DND-41 (cell line): ENCODE results near the gene NAA16.

Experiments used
- ATAC-seq: fragments of 200-7000 bp; cut with Tn5 transposase; 3 replicates; pipeline ENCODE4 v1.9.1; 2021; ENCODE audit warnings: low read depth; ENCODE audit not compliant: insufficient read depth
- DNase-seq: peaks from one replicate; pipeline ENCODE4 v3.0.0-alpha.2; 2020
- H2AFZ ChIP-seq: 2 replicates; pipeline ENCODE4 v1.6.0; 2012; ENCODE audit warnings: low read depth, low read length
- H3K27ac ChIP-seq: 2 replicates; pipeline ENCODE4 v1.5.1; 2012; ENCODE audit warnings: low read length, inconsistent platforms
- H3K27me3 ChIP-seq: fragments of 200-600 bp; sonication (generic); 2 replicates; pipeline ENCODE4 v1.6.0; 2012; ENCODE audit warnings: low read length, mild to moderate bottlenecking, inconsistent platforms; ENCODE audit not compliant: insufficient read depth, poor library complexity
- H3K36me3 ChIP-seq: 2 replicates; pipeline ENCODE4 v1.5.1; 2012; ENCODE audit warnings: low read length, inconsistent platforms; ENCODE audit not compliant: insufficient read depth
- H3K4me1 ChIP-seq: 2 replicates; pipeline ENCODE4 v1.5.1; 2012; ENCODE audit warnings: mild to moderate bottlenecking, low read length; ENCODE audit not compliant: insufficient read depth
- H3K4me2 ChIP-seq: 2 replicates; pipeline ENCODE4 v1.6.0; 2012; ENCODE audit warnings: mild to moderate bottlenecking, moderate library complexity, low read length, inconsistent platforms; ENCODE audit not compliant: insufficient read depth
- H3K4me3 ChIP-seq, 2 experiments: fragments of 200-600 bp in 1 of 2; shearing (Covaris generic) in 1 of 2; 2 replicates each; pipeline ENCODE4 v1.5.1; 2012 to 2016; ENCODE audit warnings: inconsistent platforms in 2 of 2, low read length in 2 of 2, mild to moderate bottlenecking in 2 of 2, low read depth in 1 of 2, moderate library complexity in 1 of 2
- H3K79me2 ChIP-seq: 2 replicates; pipeline ENCODE4 v1.6.0; 2012; ENCODE audit warnings: low read length, inconsistent platforms; ENCODE audit not compliant: insufficient read depth
- H3K9ac ChIP-seq: 2 replicates; pipeline ENCODE4 v1.6.0; 2012; ENCODE audit warnings: low read depth, mild to moderate bottlenecking, inconsistent platforms, low read length, moderate library complexity
- H3K9me3 ChIP-seq: 2 replicates; pipeline ENCODE4 v1.5.1; 2012; ENCODE audit warnings: low read length, moderate library complexity, mild to moderate bottlenecking, inconsistent platforms; ENCODE audit not compliant: insufficient read depth, severe bottlenecking
- H4K20me1 ChIP-seq: 2 replicates; pipeline ENCODE4 v1.6.0; 2012; ENCODE audit warnings: low read length; ENCODE audit not compliant: insufficient read depth
- CTCF ChIP-seq: IDR thresholded peaks from 2 replicates; pipeline ENCODE4 v1.5.1; 2012; ENCODE audit warnings: borderline replicate concordance, low read length, moderate library complexity, mild to moderate bottlenecking; ENCODE audit not compliant: poor library complexity, severe bottlenecking; ENCODE audit errors: extremely low read depth
- EZH2 ChIP-seq: IDR thresholded peaks from 3 replicates; pipeline ENCODE4 v1.6.1; 2012; ENCODE audit warnings: borderline replicate concordance, low read depth, mild to moderate bottlenecking, moderate library complexity, low read length, inconsistent platforms; ENCODE audit not compliant: severe bottlenecking

Gene NAA16

GRCh38 chr13:41293272-41293671 lies 17.8 kb upstream of the NAA16 start:
- no peaks in the 10 kb centered on the region for H3K27me3 ChIP-seq
- no peaks in the 10 kb centered on the region for H3K4me1 ChIP-seq
- no peak for ATAC-seq
- H4K20me1 ChIP-seq, result no peaks in the 10 kb centered on the region
- H3K4me3 ChIP-seq, result no peak overlapping the region
- H3K9ac ChIP-seq, result no peak overlapping the region
- H3K9me3 ChIP-seq, result peaks cover 2% of the 10 kb centered on the region
- no peak overlapping the region for H3K4me2 ChIP-seq
- DNase-seq, result no peak
- H3K79me2 ChIP-seq, result no peaks in the 10 kb centered on the region
- TF ChIP-seq CTCF, result no peak
- no peak for TF ChIP-seq EZH2
- H3K27ac ChIP-seq, result no peak overlapping the region
- no peak overlapping the region for H2AFZ ChIP-seq
- no peaks in the 10 kb centered on the region for H3K36me3 ChIP-seq

GRCh38 chr13:41294914-41295313 lies 16.2 kb upstream of the NAA16 start:
- ATAC-seq, result no peak
- Histone ChIP-seq H3K4me1 (no peaks in the 10 kb centered on the region), H3K27me3 (no peaks in the 10 kb centered on the region), H3K4me2 (no peak overlapping the region), H3K4me3 (no peak overlapping the region), H3K36me3 (no peaks in the 10 kb centered on the region), H3K27ac (no peak overlapping the region), H3K9me3 (peaks cover 2% of the 10 kb centered on the region), H3K79me2 (no peaks in the 10 kb centered on the region), H2AFZ (no peak overlapping the region), H4K20me1 (no peaks in the 10 kb centered on the region), H3K9ac (no peak overlapping the region)
- DNase-seq, result no peak
- no peak for TF ChIP-seq EZH2

GRCh38 chr13:41295973-41296372 lies 15.1 kb upstream of the NAA16 start:
- H4K20me1 ChIP-seq, result no peaks in the 10 kb centered on the region
- no peaks in the 10 kb centered on the region for H3K79me2 ChIP-seq
- H3K4me3 ChIP-seq, result no peak overlapping the region
- ATAC-seq (no peak), DNase-seq (no peak)
- no peak overlapping the region for H3K27ac ChIP-seq
- no peaks in the 10 kb centered on the region for H3K27me3 ChIP-seq
- no peak overlapping the region for H3K9ac ChIP-seq
- no peaks in the 10 kb centered on the region for H3K36me3 ChIP-seq
- H3K4me1 ChIP-seq, result no peaks in the 10 kb centered on the region
- no peak overlapping the region for H3K4me2 ChIP-seq
- H2AFZ ChIP-seq, result no peak overlapping the region
- peaks cover 2% of the 10 kb centered on the region for H3K9me3 ChIP-seq
- TF ChIP-seq EZH2 (no peak), CTCF (no peak)

- Histone ChIP-seq H3K36me3 (no peaks in the 10 kb centered on the region), H3K4me1 (no peaks in the 10 kb centered on the region), H3K4me2 (no peak overlapping the region), H3K27me3 (no peaks in the 10 kb centered on the region), H2AFZ (no peak overlapping the region), H3K9ac (no peak overlapping the region), H3K27ac (no peak overlapping the region), H4K20me1 (no peaks in the 10 kb centered on the region), H3K79me2 (no peaks in the 10 kb centered on the region), H3K4me3 (no peak overlapping the region), H3K9me3 (peaks cover 2% of the 10 kb centered on the region)
- DNase-seq (no peak), ATAC-seq (no peak)
- no peak for TF ChIP-seq CTCF
- TF ChIP-seq EZH2, result no peak
These were observed 14.0 kb upstream of the NAA16 start for GRCh38 chr13:41296879-41297646.
